Measurements from ENCODE around the gene EHBP1L1.

EHBP1L1 gene

DNA sequence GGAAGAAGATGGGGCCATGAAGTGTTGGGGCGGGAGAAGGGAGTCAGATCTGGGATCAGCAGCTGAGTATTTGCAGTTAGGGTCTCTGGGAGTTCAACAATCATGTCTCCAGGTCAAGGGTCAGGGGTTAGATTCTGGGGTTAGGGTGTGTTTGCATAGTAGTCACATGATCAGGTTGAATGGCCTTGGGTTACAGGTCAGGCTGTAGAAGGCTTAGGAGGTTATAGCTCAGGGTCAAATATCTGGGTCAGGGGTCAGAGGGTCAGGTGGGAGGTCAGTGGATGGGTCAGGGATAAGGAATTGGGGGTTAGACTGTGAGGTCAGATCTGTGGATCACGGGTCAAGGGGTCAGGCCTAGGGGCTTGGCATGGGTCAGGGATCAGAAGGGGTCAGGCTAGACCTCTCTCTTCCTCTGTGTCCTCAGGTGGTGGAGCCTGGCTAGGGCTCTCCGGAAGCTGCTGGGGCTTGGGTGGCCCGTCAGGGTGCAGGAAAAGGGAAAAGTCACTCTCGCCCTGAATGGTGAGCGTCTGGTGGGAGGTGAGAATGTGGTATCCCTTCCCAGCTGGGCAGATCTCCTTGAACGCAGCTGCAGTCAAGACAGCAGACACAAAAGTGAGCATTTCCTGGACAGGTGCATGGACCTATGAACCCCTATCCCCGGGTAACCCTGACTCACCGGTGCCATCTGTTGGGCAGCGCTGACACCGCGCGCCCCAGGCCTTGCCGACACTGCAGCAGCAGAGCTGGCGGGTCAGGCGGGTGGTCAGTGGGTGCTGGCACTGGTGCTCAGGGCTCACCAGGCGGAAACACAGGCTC is 24.1 kb upstream of the EHBP1L1 start (continued):
- TF ChIP-seq, protein P1, sequence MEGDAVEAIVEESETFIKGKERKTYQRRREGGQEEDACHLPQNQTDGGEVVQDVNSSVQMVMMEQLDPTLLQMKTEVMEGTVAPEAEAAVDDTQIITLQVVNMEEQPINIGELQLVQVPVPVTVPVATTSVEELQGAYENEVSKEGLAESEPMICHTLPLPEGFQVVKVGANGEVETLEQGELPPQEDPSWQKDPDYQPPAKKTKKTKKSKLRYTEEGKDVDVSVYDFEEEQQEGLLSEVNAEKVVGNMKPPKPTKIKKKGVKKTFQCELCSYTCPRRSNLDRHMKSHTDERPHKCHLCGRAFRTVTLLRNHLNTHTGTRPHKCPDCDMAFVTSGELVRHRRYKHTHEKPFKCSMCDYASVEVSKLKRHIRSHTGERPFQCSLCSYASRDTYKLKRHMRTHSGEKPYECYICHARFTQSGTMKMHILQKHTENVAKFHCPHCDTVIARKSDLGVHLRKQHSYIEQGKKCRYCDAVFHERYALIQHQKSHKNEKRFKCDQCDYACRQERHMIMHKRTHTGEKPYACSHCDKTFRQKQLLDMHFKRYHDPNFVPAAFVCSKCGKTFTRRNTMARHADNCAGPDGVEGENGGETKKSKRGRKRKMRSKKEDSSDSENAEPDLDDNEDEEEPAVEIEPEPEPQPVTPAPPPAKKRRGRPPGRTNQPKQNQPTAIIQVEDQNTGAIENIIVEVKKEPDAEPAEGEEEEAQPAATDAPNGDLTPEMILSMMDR (tag by site-specific recombination; IDR thresholded peaks at IDR 0.05): peak; percentile 48; the same call in 1 of the 2 replicates
- TF ChIP-seq BCL11A (tag by site-specific recombination; IDR thresholded peaks at IDR 0.05; ENCODE audit: low read depth): peak; percentile 100
- no peak for TF ChIP-seq ZNF416 (tag by site-specific recombination; IDR thresholded peaks at IDR 0.05)
- TF ChIP-seq ZNF677 (tag by site-specific recombination; IDR thresholded peaks at IDR 0.05): no peak
- TF ChIP-seq ZNF639 (tag by site-specific recombination; IDR thresholded peaks at IDR 0.05): no peak
- peak; percentile 24; the same call in 1 of the 2 replicates for TF ChIP-seq ZNF146 (tag by site-specific recombination; IDR thresholded peaks at IDR 0.05)
- TF ChIP-seq ZNF571 (tag by site-specific recombination; IDR thresholded peaks at IDR 0.05): no peak
- TF ChIP-seq ELK4 (IDR thresholded peaks at IDR 0.05; ENCODE audit: borderline replicate concordance, low read depth, low read length): no peak
- TF ChIP-seq, protein P2, sequence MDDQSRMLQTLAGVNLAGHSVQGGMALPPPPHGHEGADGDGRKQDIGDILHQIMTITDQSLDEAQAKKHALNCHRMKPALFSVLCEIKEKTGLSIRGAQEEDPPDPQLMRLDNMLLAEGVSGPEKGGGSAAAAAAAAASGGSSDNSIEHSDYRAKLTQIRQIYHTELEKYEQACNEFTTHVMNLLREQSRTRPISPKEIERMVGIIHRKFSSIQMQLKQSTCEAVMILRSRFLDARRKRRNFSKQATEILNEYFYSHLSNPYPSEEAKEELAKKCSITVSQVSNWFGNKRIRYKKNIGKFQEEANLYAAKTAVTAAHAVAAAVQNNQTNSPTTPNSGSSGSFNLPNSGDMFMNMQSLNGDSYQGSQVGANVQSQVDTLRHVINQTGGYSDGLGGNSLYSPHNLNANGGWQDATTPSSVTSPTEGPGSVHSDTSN (CRISPR knock-in tag; IDR thresholded peaks at IDR 0.05): no peak
- no peak for TF ChIP-seq ZNF350 (tag by site-specific recombination; IDR thresholded peaks at IDR 0.05)
- no peak for TF ChIP-seq ZNF776 (tag by site-specific recombination; IDR thresholded peaks at IDR 0.05; ENCODE audit: borderline replicate concordance)
- TF ChIP-seq ZNF624 (tag by site-specific recombination; IDR thresholded peaks at IDR 0.05): no peak
- TF ChIP-seq FEZF1 (tag by site-specific recombination; IDR thresholded peaks at IDR 0.05): peak; percentile 12; the same call in 1 of the 2 replicates
- no peak for TF ChIP-seq PRDM4 (tag by site-specific recombination; IDR thresholded peaks at IDR 0.05)
- TF ChIP-seq ZNF239 (tag by site-specific recombination; IDR thresholded peaks at IDR 0.05): no peak
- TF ChIP-seq ZNF518A (tag by site-specific recombination; conservative IDR thresholded peaks at IDR 0.05; ENCODE audit: low read depth): no peak
- 0 out of 2 replicates have a peak, but pooled peaks have one; percentile 18 for TF ChIP-seq KLF7 (tag by site-specific recombination; IDR thresholded peaks at IDR 0.05; ENCODE audit: borderline replicate concordance)
- TF ChIP-seq TCF7L2 (IDR thresholded peaks at IDR 0.05; ENCODE audit: borderline replicate concordance, low read depth, low read length): no peak
- no peak for TF ChIP-seq ZBTB10 (tag by site-specific recombination; IDR thresholded peaks at IDR 0.05)
- no peak for TF ChIP-seq ZNF501 (tag by site-specific recombination; IDR thresholded peaks at IDR 0.05)
- TF ChIP-seq, protein P3, sequence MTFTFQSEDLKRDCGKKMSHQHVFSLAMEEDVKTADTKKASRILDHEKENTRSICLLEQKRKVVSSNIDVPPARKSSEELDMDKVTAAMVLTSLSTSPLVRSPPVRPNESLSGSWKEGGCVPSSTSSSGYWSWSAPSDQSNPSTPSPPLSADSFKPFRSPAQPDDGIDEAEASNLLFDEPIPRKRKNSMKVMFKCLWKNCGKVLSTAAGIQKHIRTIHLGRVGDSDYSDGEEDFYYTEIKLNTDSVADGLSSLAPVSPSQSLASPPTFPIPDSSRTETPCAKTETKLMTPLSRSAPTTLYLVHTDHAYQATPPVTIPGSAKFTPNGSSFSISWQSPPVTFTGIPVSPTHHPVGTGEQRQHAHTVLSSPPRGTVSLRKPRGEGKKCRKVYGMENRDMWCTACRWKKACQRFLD (tag by site-specific recombination; IDR thresholded peaks at IDR 0.05): no peak
